Fibroblast of lung (primary cell): ENCODE data around the gene MCOLN1. TPM values are rescaled to one million over a fixed set of nuclear protein-coding genes. Genes with fewer than 3 reads are reported as not detected.
"Not testable (repeated sequence)": the region's sequence is repeated elsewhere in the genome, so short reads cannot be mapped to it uniquely, and the experiment has no call there.

Experiments
- DNase-seq, 2 donors: peaks; one replicate each; pipeline versions ENCODE4 v3.0.0 to v3.0.0-alpha.2; 2010; ENCODE audit warnings: low read depth in 2 of 2
- H2AFZ ChIP-seq: 2 replicates; pipeline ENCODE4 v1.5.1; 2012; ENCODE audit warnings: low read length, control low read depth, inconsistent platforms
- H3K27ac ChIP-seq: 2 replicates; pipeline ENCODE4 v1.5.1; 2011; ENCODE audit warnings: low read length, control low read depth; ENCODE audit not compliant: insufficient read depth
- H3K27me3 ChIP-seq: 2 replicates; pipeline ENCODE4 v1.5.1; 2011; ENCODE audit warnings: mild to moderate bottlenecking, low read length; ENCODE audit not compliant: control insufficient read depth, insufficient read depth
- H3K36me3 ChIP-seq: 2 replicates; pipeline ENCODE4 v1.5.1; 2011; ENCODE audit warnings: low read length; ENCODE audit not compliant: control insufficient read depth, insufficient read depth
- H3K4me1 ChIP-seq: 2 replicates; pipeline ENCODE4 v1.5.1; 2011; ENCODE audit warnings: low read length; ENCODE audit not compliant: control insufficient read depth, insufficient read depth; ENCODE audit errors: extremely low read depth
- H3K4me2 ChIP-seq: 2 replicates; pipeline ENCODE4 v1.5.1; 2011; ENCODE audit warnings: low read length, control low read depth; ENCODE audit not compliant: insufficient read depth; ENCODE audit errors: extremely low read depth
- H3K4me3 ChIP-seq, 4 experiments: fragments of 200-600 bp in 1 of 4; sonication (generic) in 1 of 4; replicated peaks in 1 of 4; 2 replicates each; pipeline ENCODE4 v1.5.1; 2011 to 2016; ENCODE audit warnings: low read length in 4 of 4, low read depth in 3 of 4, mild to moderate bottlenecking in 3 of 4, control low read depth in 2 of 4, inconsistent platforms in 1 of 4, mixed read lengths in 1 of 4; ENCODE audit not compliant: insufficient read depth in 1 of 4; ENCODE audit errors: control extremely low read depth in 1 of 4
- H3K79me2 ChIP-seq: 2 replicates; pipeline ENCODE4 v1.5.1; 2012; ENCODE audit warnings: mild to moderate bottlenecking, low read length, inconsistent platforms; ENCODE audit not compliant: control insufficient read depth, insufficient read depth
- H3K9ac ChIP-seq: 2 replicates; pipeline ENCODE4 v1.5.1; 2011; ENCODE audit warnings: mild to moderate bottlenecking, low read length, control low read depth; ENCODE audit not compliant: insufficient read depth
- H3K9me3 ChIP-seq: 2 replicates; pipeline ENCODE4 v1.5.1; 2012; ENCODE audit warnings: low read depth, low read length; ENCODE audit not compliant: control insufficient read depth, insufficient read depth
- H4K20me1 ChIP-seq: 2 replicates; pipeline ENCODE4 v1.5.1; 2011; ENCODE audit warnings: low read length; ENCODE audit not compliant: control insufficient read depth, insufficient read depth; ENCODE audit errors: extremely low read depth
- EZH2 ChIP-seq: IDR thresholded peaks from 2 replicates; pipeline ENCODE4 v1.5.1; 2012; ENCODE audit warnings: low read length, control low read depth, mild to moderate bottlenecking; ENCODE audit errors: missing control alignments
- polyA plus RNA-seq, 2 donors: library from polyadenylated mRNA; depleted of rRNA in 1 of 2; stranded (reverse) in 1 of 2; unstranded in 1 of 2; fragments of >200 nt; gene quantifications; 2 replicates each; pipeline ENCODE4 v1.2.1, GENCODE V29; 2011 to 2012; ENCODE audit warnings: missing spikeins in 1 of 2
- total RNA-seq: library from RNA; depleted of rRNA; stranded (reverse); fragments of >200 nt; gene quantifications from 2 replicates; pipeline ENCODE4 v1.2.1, GENCODE V29; 2014
- TF ChIP-seq, protein P1 (sequence below), 2 donors: IDR thresholded peaks in 1 of 2; conservative IDR thresholded peaks in 1 of 2; 1 replicate in 1 of 2; 2 replicates in 1 of 2; pipeline ENCODE4 v1.5.1; 2011 to 2012; ENCODE audit warnings: low read length in 2 of 2, control low read depth in 1 of 2, inconsistent platforms in 1 of 2, low read depth in 1 of 2, mild to moderate bottlenecking in 1 of 2

The MCOLN1 gene
- total and polyA plus RNA-seq, 2 donors (not counting 1 experiment from before 2014, with no cell fraction given): 4.0 to 15.1 TPM

DNA sequence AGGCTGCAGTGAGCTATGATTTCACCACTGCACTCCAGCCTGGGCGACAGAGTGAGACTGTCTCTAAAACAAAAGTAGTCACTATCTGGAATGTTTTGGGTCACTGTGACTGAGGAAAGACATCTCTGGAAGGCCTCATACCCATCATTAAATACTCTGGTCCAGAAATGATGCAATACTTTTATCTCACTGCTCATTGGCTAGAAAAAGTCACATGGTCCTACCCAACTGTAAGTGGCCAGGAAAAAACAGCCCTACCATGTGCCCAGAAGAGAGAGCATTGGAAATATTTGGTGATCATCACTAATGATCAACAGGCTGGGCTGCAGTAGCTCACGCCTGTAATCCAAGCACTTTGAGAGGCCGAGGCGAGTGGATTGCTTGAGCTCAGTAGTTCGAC is 42.9 kb downstream of the MCOLN1 start:
- Histone ChIP-seq H3K36me3 (peaks cover 4% of the 10 kb centered on the region), H3K27ac (no peak overlapping the region), H2AFZ (no peak overlapping the region), H3K4me2 (no peak overlapping the region), H3K9me3 (no peaks in the 10 kb centered on the region), H3K4me3 (no peak overlapping the region), H3K4me1 (no peaks in the 10 kb centered on the region), H3K79me2 (no peaks in the 10 kb centered on the region), H3K9ac (no peak overlapping the region), H3K27me3 (no peaks in the 10 kb centered on the region), H4K20me1 (no peaks in the 10 kb centered on the region)
- DNase-seq: no peak
- TF ChIP-seq, protein P1, sequence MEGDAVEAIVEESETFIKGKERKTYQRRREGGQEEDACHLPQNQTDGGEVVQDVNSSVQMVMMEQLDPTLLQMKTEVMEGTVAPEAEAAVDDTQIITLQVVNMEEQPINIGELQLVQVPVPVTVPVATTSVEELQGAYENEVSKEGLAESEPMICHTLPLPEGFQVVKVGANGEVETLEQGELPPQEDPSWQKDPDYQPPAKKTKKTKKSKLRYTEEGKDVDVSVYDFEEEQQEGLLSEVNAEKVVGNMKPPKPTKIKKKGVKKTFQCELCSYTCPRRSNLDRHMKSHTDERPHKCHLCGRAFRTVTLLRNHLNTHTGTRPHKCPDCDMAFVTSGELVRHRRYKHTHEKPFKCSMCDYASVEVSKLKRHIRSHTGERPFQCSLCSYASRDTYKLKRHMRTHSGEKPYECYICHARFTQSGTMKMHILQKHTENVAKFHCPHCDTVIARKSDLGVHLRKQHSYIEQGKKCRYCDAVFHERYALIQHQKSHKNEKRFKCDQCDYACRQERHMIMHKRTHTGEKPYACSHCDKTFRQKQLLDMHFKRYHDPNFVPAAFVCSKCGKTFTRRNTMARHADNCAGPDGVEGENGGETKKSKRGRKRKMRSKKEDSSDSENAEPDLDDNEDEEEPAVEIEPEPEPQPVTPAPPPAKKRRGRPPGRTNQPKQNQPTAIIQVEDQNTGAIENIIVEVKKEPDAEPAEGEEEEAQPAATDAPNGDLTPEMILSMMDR (conservative IDR thresholded peaks at IDR 0.05 in 1 of 2, IDR thresholded peaks at IDR 0.05 in 1 of 2; ENCODE audit: low read depth in 1 of 2, low read length in 2 of 2): no peak
- TF ChIP-seq EZH2: no peak

DNA sequence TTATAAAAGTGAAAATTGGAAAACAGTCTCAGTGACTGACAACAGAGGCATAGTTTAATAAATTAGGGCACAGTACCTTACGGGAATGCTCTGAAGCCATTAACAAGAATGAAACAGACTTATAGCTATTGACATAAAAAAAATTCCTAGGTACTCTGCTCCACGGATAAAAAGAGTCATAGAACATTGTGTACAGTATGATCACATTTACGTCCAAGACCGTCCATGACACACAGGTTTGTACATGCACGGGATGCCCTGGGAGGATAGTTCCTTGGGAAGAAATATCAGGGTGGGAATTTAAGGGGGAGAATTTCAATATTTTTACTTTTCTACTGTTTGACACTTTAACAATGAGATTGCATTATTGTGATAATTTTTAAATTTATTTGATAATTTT is 48.3 kb downstream of the MCOLN1 start:
- Histone ChIP-seq H3K4me1 (no peaks in the 10 kb centered on the region), H3K79me2 (no peaks in the 10 kb centered on the region), H3K9ac (no peak overlapping the region), H3K4me2 (no peak overlapping the region), H3K27ac (no peak overlapping the region), H3K36me3 (no peaks in the 10 kb centered on the region), H3K9me3 (no peaks in the 10 kb centered on the region), H3K4me3 (no peak overlapping the region), H3K27me3 (no peaks in the 10 kb centered on the region), H4K20me1 (no peaks in the 10 kb centered on the region), H2AFZ (no peak overlapping the region)
- no peak for TF ChIP-seq EZH2
- TF ChIP-seq, protein P1 (conservative IDR thresholded peaks at IDR 0.05 in 1 of 2, IDR thresholded peaks at IDR 0.05 in 1 of 2; ENCODE audit: low read depth in 1 of 2, low read length in 2 of 2): no peak
- no peak for DNase-seq

DNA sequence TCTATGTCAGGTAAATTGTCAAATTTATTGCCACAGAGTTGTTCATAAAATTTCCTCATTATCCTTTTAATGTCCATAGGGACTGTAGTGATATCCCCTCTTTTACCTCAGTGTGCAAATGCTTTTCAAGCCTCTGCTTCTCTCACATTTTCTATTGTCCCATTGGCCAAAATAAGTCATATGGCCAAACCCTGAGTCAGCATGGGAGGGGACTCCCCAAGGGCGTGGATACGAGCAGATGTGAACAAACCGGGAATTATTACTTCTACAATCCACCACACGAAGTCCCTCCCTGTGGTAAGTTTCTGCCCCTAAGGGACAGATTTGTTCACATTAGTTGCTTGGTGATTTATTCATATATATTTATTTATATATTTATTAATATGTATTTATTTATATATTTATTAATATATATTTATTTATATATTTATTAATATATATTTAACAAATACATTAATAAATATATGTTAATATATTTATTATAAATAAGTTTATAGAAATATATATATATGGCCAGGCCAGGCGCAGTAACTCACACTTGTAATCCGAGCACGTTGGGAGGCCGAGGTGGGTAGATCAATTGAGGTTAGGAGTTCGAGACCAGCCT is 53.1 kb downstream of the MCOLN1 start:
- Histone ChIP-seq H3K4me3 (no peak overlapping the region), H3K36me3 (no peaks in the 10 kb centered on the region), H2AFZ (no peak overlapping the region), H3K27me3 (no peaks in the 10 kb centered on the region), H3K27ac (no peak overlapping the region), H4K20me1 (no peaks in the 10 kb centered on the region), H3K9me3 (no peaks in the 10 kb centered on the region), H3K4me1 (no peaks in the 10 kb centered on the region), H3K79me2 (no peaks in the 10 kb centered on the region), H3K4me2 (no peak overlapping the region), H3K9ac (no peak overlapping the region)
- TF ChIP-seq, protein P1 (conservative IDR thresholded peaks at IDR 0.05 in 1 of 2, IDR thresholded peaks at IDR 0.05 in 1 of 2; ENCODE audit: low read depth in 1 of 2, low read length in 2 of 2): no peak
- TF ChIP-seq EZH2: no peak
- no peak for DNase-seq

DNA sequence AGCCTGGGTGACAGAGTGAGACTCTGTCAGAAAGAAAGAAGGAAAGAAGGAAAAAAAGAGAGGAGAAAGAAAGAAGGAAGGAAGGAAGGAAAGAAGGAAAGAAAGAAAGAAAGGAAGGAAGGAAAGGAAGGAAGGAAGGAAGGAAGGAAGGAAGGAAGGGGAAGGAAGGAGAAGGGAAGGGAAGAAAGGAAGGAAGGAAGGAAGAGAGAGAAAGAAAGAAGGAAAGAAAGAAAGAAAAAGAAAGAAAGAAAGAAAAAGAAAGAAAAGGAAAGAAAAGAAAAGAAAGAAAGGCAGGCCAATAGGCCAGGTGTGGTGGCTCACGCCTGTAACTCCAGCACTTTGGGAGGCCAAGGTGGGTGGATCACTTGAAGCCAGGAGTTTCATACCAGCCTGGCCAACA is 55.0 kb downstream of the MCOLN1 start:
- not testable (repeated sequence) for H3K9ac ChIP-seq, H3K9me3 ChIP-seq, H3K4me3 ChIP-seq, DNase-seq, H3K4me1 ChIP-seq, H3K27ac ChIP-seq, H4K20me1 ChIP-seq, H2AFZ ChIP-seq, H3K36me3 ChIP-seq, H3K27me3 ChIP-seq, H3K4me2 ChIP-seq, H3K79me2 ChIP-seq
